Esophagus muscularis mucosa (tissue), 2 donors: ENCODE data around the gene LRP10.

ENCODE experiments used
- EP300 ChIP-seq: sonication (generic); formaldehyde crosslinking; IDR thresholded peaks from one replicate; pipeline ENCODE4 v1.6.1; 2017; ENCODE audit warnings: antibody characterized with exemption
- POLR2A ChIP-seq: fragments of 450-650 bp; IDR thresholded peaks from one replicate; pipeline ENCODE4 v1.6.1; 2017; ENCODE audit warnings: antibody characterized with exemption, moderate library complexity, mild to moderate bottlenecking, low read depth

DNA sequence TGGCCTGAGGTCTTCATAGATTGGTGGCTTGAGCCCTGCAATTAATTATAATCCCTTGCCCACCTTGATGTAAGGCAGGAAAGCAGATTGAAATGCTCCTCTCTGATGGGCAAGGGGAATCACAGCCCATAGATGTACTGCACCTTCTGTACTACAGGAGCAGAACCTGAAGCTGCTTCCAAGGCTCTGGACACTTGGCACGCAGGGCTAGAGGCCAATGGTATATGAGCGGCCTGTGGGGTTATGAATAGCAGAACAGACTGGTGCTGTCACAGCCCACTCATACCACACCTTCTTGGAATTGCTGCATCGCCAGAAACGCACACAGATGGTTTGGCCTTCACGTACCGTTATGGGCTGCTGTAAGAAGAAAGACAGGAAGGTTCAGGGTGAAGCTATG lies 49.2 kb downstream of the LRP10 start:
- TF ChIP-seq POLR2A = no peak
- no peak for TF ChIP-seq EP300
